ENCODE measurements around the gene SLC35D3.
"Not testable (repeated sequence)": the region's sequence is repeated elsewhere in the genome, so short reads cannot be mapped to it uniquely, and the experiment has no call there.

The SLC35D3 gene

GRCh38 chr6:136971609-136972008 lies 49.5 kb downstream of the SLC35D3 start:
- ChIA-PET CTCF (no interaction called here), POLR2A (interaction anchor here (0.7 to 1.0 kb wide), 2 partner anchors 13 to 18 kb away, joined by 3 to 4 read pairs; no protein-coding TSS in a partner anchor)
- DNase-seq (ENCODE audit: extremely low spot score) = no peak
- no peak for TF ChIP-seq TARDBP (IDR thresholded peaks at IDR 0.05)
- TF ChIP-seq SP1 (IDR thresholded peaks at IDR 0.05) = no peak
- no peak for TF ChIP-seq ARNT (IDR thresholded peaks at IDR 0.05)
- no peak for TF ChIP-seq FOXK2 (IDR thresholded peaks at IDR 0.05)
- TF ChIP-seq SUZ12 (IDR thresholded peaks at IDR 0.05) = no peak
- TF ChIP-seq ELF4 (IDR thresholded peaks at IDR 0.05) = no peak
- TF ChIP-seq L3MBTL2 (conservative IDR thresholded peaks at IDR 0.05) = no peak
- no peak for TF ChIP-seq HDGF (IDR thresholded peaks at IDR 0.05; ENCODE audit: borderline replicate concordance)
- TF ChIP-seq PKNOX1 (IDR thresholded peaks at IDR 0.05) = no peak
- no peak for TF ChIP-seq NFRKB (IDR thresholded peaks at IDR 0.05)
- no peak for TF ChIP-seq FOXM1 (IDR thresholded peaks at IDR 0.05; ENCODE audit: borderline replicate concordance)
- no peak for TF ChIP-seq CTBP1 (IDR thresholded peaks at IDR 0.05; ENCODE audit: borderline replicate concordance)
- no peak for TF ChIP-seq FOXA1 (IDR thresholded peaks at IDR 0.05)
- no peak for TF ChIP-seq BHLHE40 (IDR thresholded peaks at IDR 0.05; ENCODE audit: borderline replicate concordance)
- no peak for TF ChIP-seq ZNF384 (IDR thresholded peaks at IDR 0.05)
- no peak for TF ChIP-seq LEF1 (IDR thresholded peaks at IDR 0.05; ENCODE audit: borderline replicate concordance)

- CTCF ChIA-PET; DNase-seq (ENCODE audit: extremely low spot score); POLR2A ChIA-PET: not testable (repeated sequence)
Observed at GRCh38 chr6:136973781-136974180, 51.7 kb downstream of the SLC35D3 start.
